HCT116 (cell line): ENCODE measurements around the gene BICDL2. TPM values are rescaled to one million over a fixed set of nuclear protein-coding genes. Genes with fewer than 3 reads are reported as not detected.

Source experiments
- ATAC-seq: fragments of 200-7000 bp; cut with Tn5 transposase; 2 replicates; pipeline ENCODE4 v1.9.1; 2020; ENCODE audit warnings: mild to moderate bottlenecking, moderate library complexity
- BruUV-seq: library from RNA; stranded (reverse); fragments of 400-500 nt; replicated peaks from 2 replicates; lab custom pipeline; 2021; lab: Mats Ljungman, UMichigan
- CTCF ChIA-PET: fragments of 300-600 bp; sonication (Branson Sonifier 250); formaldehyde crosslinking; loops from one replicate; lab custom pipeline; 2021; ENCODE audit warnings: antibody characterized with exemption; lab: Charles Lee
- POLR2A ChIA-PET: fragments of 300-600, 350-600 bp; sonication (Branson Sonifier 250); formaldehyde crosslinking; loops from one replicate; lab custom pipeline; 2021; ENCODE audit warnings: antibody characterized with exemption; lab: Charles Lee
- RAD21 ChIA-PET, 2 experiments: fragments of 300-600 bp; sonication (Branson Sonifier 250); formaldehyde crosslinking; loops; one replicate each; lab custom pipeline; 2023; ENCODE audit warnings: low total read pairs in 2 of 2; ENCODE audit not compliant: uncharacterized antibody in 2 of 2, unreplicated experiment in 2 of 2, low non-redundant PET in 1 of 2; lab: Charles Lee
- DNase-seq: peaks from one replicate; pipeline ENCODE4 v3.0.0-alpha.2; 2010; ENCODE audit warnings: low read depth, low spot score
- H2AFZ ChIP-seq: fragments of 200-600 bp; shearing (Covaris generic), sonication (generic); 2 replicates; pipeline ENCODE4 v1.6.1; 2017; ENCODE audit warnings: low read depth, mixed run types, mixed read lengths, antibody characterized with exemption, low read length; ENCODE audit not compliant: poor library complexity, severe bottlenecking
- H3K27ac ChIP-seq: 2 replicates; pipeline ENCODE4 v1.5.1; 2012; ENCODE audit warnings: low read depth, low read length
- H3K27me3 ChIP-seq: fragments of 200-600 bp; sonication (generic); 2 replicates; pipeline ENCODE4 v1.6.1; 2016; ENCODE audit warnings: mixed run types, low read length, mixed read lengths; ENCODE audit not compliant: insufficient read depth
- H3K36me3 ChIP-seq, 2 experiments: fragments of 200-500 bp in 1 of 2; fragments of 200-600 bp in 1 of 2; sonication (Bioruptor generic) in 1 of 2; sonication (generic) in 1 of 2; 2 replicates each; pipeline versions ENCODE4 v1.5.1 to v1.6.1; 2014 to 2016; ENCODE audit warnings: low read length in 2 of 2, inconsistent platforms in 1 of 2, mixed read lengths in 1 of 2, mixed run types in 1 of 2; ENCODE audit not compliant: insufficient read depth in 2 of 2, control insufficient read depth in 1 of 2
- H3K4me1 ChIP-seq, 2 experiments: fragments of 200-600 bp in 1 of 2; sonication (generic) in 1 of 2; 2 replicates each; pipeline versions ENCODE4 v1.5.1 to v1.6.1; 2012 to 2017; ENCODE audit warnings: low read length in 2 of 2, inconsistent platforms in 1 of 2, mild to moderate bottlenecking in 1 of 2, mixed read lengths in 1 of 2, mixed run types in 1 of 2, moderate library complexity in 1 of 2; ENCODE audit not compliant: insufficient read depth in 2 of 2, control insufficient read depth in 1 of 2
- H3K4me2 ChIP-seq: fragments of 200-600 bp; sonication (generic); 2 replicates; pipeline ENCODE4 v1.6.1; 2017; ENCODE audit warnings: mixed run types, low read length, mixed read lengths
- H3K4me3 ChIP-seq, 2 experiments: fragments of 200-600 bp in 1 of 2; sonication (generic) in 1 of 2; replicated peaks in 1 of 2; 2 replicates each; pipeline ENCODE4 v1.5.1; 2011 to 2016; ENCODE audit warnings: low read length in 2 of 2, control low read depth in 1 of 2, low read depth in 1 of 2, mild to moderate bottlenecking in 1 of 2, mixed read lengths in 1 of 2, mixed run types in 1 of 2
- H3K79me2 ChIP-seq: fragments of 200-600 bp; sonication (generic); 2 replicates; pipeline ENCODE4 v1.6.1; 2017; ENCODE audit warnings: mild to moderate bottlenecking, mixed run types, low read length, moderate library complexity, mixed read lengths; ENCODE audit not compliant: insufficient read depth
- H3K9ac ChIP-seq: fragments of 200-600 bp; sonication (generic); 2 replicates; pipeline ENCODE4 v1.6.1; 2016; ENCODE audit warnings: low read length, mixed read lengths
- H3K9me2 ChIP-seq: fragments of 200-600 bp; sonication (generic), shearing (Covaris generic); 2 replicates; pipeline ENCODE4 v1.6.1; 2017; ENCODE audit warnings: mixed run types, mild to moderate bottlenecking, moderate library complexity; ENCODE audit not compliant: insufficient read depth
- H3K9me3 ChIP-seq, 2 experiments: fragments of 200-500 bp in 1 of 2; fragments of 200-600 bp in 1 of 2; sonication (Bioruptor generic) in 1 of 2; sonication (generic) in 1 of 2; 2 replicates each; pipeline ENCODE4 v1.6.1; 2014 to 2017; ENCODE audit warnings: low read length in 2 of 2, mixed read lengths in 2 of 2, inconsistent platforms in 1 of 2, low read depth in 1 of 2, mild to moderate bottlenecking in 1 of 2, mixed run types in 1 of 2, moderate library complexity in 1 of 2; ENCODE audit not compliant: control insufficient read depth in 1 of 2, insufficient read depth in 1 of 2
- H4K20me1 ChIP-seq: fragments of 200-600 bp; sonication (generic), shearing (Covaris generic); 2 replicates; pipeline ENCODE4 v1.6.1; 2017; ENCODE audit warnings: mixed run types, mild to moderate bottlenecking, moderate library complexity; ENCODE audit not compliant: insufficient read depth
- CBX3 ChIP-seq: IDR thresholded peaks from 2 replicates; pipeline ENCODE4 v1.6.1; 2012; ENCODE audit warnings: low read depth
- EGR1 ChIP-seq: IDR thresholded peaks from 2 replicates; pipeline ENCODE4 v1.6.1; 2012; ENCODE audit warnings: low read depth
- ELF1 ChIP-seq: IDR thresholded peaks from 2 replicates; pipeline ENCODE4 v1.6.1; 2012; ENCODE audit warnings: low read depth, borderline replicate concordance
- EZH2 ChIP-seq: fragments of 200-600 bp; sonication (generic); IDR thresholded peaks from 2 replicates; pipeline ENCODE4 v1.6.1; 2017; ENCODE audit warnings: antibody characterized with exemption, mixed run types
- FOSL1 ChIP-seq: IDR thresholded peaks from 2 replicates; pipeline ENCODE4 v1.6.1; 2012; ENCODE audit warnings: low read depth
- POLR2A ChIP-seq: IDR thresholded peaks from 2 replicates; pipeline ENCODE4 v1.7.0; 2011; ENCODE audit warnings: borderline replicate concordance; ENCODE audit not compliant: insufficient read depth, insufficient read length; ENCODE audit errors: extremely low read depth
- POLR2AphosphoS5 ChIP-seq: IDR thresholded peaks from 2 replicates; pipeline ENCODE4 v1.6.1; 2011; ENCODE audit warnings: mild to moderate bottlenecking, low read depth, low read length, moderate library complexity
- RAD21 ChIP-seq: IDR thresholded peaks from 2 replicates; pipeline ENCODE4 v1.6.1; 2012; ENCODE audit warnings: low read depth, mild to moderate bottlenecking
- SP1 ChIP-seq: IDR thresholded peaks from 2 replicates; pipeline ENCODE4 v1.6.1; 2012; ENCODE audit warnings: low read depth
- YY1 ChIP-seq: IDR thresholded peaks from 2 replicates; pipeline ENCODE4 v1.6.1; 2011; ENCODE audit warnings: low read length, low read depth, moderate library complexity, mild to moderate bottlenecking; ENCODE audit not compliant: insufficient replicate concordance; ENCODE audit errors: extremely low read depth
- ZFX ChIP-seq: fragments of 450-650 bp; IDR thresholded peaks from 2 replicates; pipeline ENCODE4 v1.6.1; 2017
- ZNF274 ChIP-seq: fragments of 200-500 bp; sonication (Bioruptor generic); IDR thresholded peaks from 2 replicates; pipeline ENCODE4 v1.6.1; 2014; ENCODE audit warnings: mild to moderate bottlenecking, low read depth, low read length, inconsistent platforms
- intact Hi-C: fragments of 100-400 bp; cut with micrococcal nuclease; formaldehyde crosslinking; loops from 2 replicates; pipeline ENCODE4 v1.10.0; 2022
- total RNA-seq: library from RNA; stranded (reverse); gene quantifications from one replicate; pipeline ENCODE4 v1.2.1, GENCODE V29; 2021; ENCODE audit not compliant: unreplicated experiment
- TF ChIP-seq, protein P1 (sequence below), 3 experiments: fragments of 200-600 bp in 1 of 3; sonication (generic) in 1 of 3; IDR thresholded peaks in 2 of 3; conservative IDR thresholded peaks in 1 of 3; 2 replicates each; pipeline ENCODE4 v1.5.1; 2012 to 2017; ENCODE audit warnings: low read depth in 2 of 3, low read length in 2 of 3, antibody characterized with exemption in 1 of 3, borderline replicate concordance in 1 of 3, control low read depth in 1 of 3, mild to moderate bottlenecking in 1 of 3, mixed read lengths in 1 of 3, mixed run types in 1 of 3, moderate library complexity in 1 of 3; ENCODE audit not compliant: insufficient read depth in 1 of 3
- TF ChIP-seq, protein P2 (sequence below): IDR thresholded peaks from 2 replicates; pipeline ENCODE4 v1.6.1; 2011; ENCODE audit warnings: mild to moderate bottlenecking, low read length, moderate library complexity; ENCODE audit not compliant: insufficient replicate concordance; ENCODE audit errors: extremely low read depth
- TF ChIP-seq, protein P3 (sequence below): IDR thresholded peaks from 2 replicates; pipeline ENCODE4 v1.6.1; 2012; ENCODE audit warnings: low read depth

Gene BICDL2
- total RNA-seq, 1 experiment from 2014 or later, result 21.3 TPM

DNA sequence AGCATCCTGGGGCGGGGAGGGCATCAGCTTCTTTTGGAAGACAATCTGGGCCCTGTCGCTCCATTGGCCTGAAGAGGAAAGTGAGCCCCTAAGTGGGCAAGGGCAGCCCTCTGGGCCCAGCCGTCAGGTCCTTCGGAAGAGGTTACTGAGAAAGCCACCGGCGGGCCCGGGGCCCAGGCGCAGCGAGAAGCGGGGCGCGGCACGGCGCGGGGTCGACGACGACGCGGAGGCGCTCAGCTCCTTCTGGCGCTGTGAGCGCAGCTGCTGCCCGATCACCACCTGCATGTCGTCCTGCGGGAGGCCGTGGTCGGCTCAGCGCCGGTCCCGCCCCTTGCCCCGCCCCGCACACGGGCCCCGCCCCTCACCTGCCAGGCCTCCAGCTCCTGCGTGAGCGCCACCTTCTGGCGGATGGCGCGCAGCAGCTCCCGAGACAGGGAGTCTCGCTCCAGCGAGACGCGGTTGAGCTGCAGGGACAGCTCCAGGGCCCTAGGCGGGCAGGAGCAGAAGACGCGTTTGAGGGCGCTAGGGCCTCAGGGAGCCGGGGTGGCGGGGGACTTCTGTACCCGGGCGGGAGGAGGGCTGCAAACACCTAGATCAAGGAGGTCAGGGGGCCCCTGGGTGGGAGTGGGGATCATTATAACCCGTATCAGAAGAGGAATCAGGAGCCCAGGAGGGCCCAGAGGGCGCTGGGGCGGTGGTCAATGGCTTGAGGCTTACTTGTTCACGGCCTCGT is 8.6 kb downstream of the BICDL2 start:
- no peaks in the 10 kb centered on the region for H3K9me2 ChIP-seq
- peak overlapping the region; percentile 68 for H3K27ac ChIP-seq
- H2AFZ ChIP-seq, result no peak overlapping the region
- ChIA-PET CTCF (interaction anchor here (0.6 to 2.0 kb wide), 22 partner anchors 8 to 144 kb away, joined by 3 to 29 read pairs (median 6); partner anchors contain the start of genes KREMEN2 and TNFRSF12A), POLR2A (interaction anchor here (0.6 to 1.9 kb wide), 8 partner anchors 11 to 1225 kb away, joined by 3 to 16 read pairs (median 4); no protein-coding TSS in a partner anchor), RAD21 (interaction anchor here (0.7 to 1.0 kb wide), 4 partner anchors 24 to 122 kb away, joined by 3 to 8 read pairs (median 6); no protein-coding TSS in a partner anchor)
- H3K9me3 ChIP-seq, result no peaks in the 10 kb centered on the region
- no peaks in the 10 kb centered on the region for H4K20me1 ChIP-seq
- peak overlapping the region; percentile 47 for H3K9ac ChIP-seq
- peaks cover 8 to 18% of the 10 kb centered on the region in 2 experiments; a peak in 2 of 4 replicates for H3K36me3 ChIP-seq
- H3K4me3 ChIP-seq, result peak overlapping the region in 1 of 2 experiments; percentile 33; a peak in 1 of 4 replicates
- peak; percentile 46 for ATAC-seq
- intact Hi-C loops, result no loop called here
- DNase-seq, result peak; percentile 62
- H3K4me2 ChIP-seq, result peak overlapping the region; percentile 71
- no peaks in the 10 kb centered on the region for H3K27me3 ChIP-seq
- TF ChIP-seq ZFX (peak; percentile 23; the same call in 1 of the 2 replicates), EGR1 (no peak), ELF1 (no peak), EZH2 (no peak), POLR2AphosphoS5 (peak; percentile 75), FOSL1 (no peak), ZNF274 (no peak), SP1 (no peak), POLR2A (peak; percentile 38), CBX3 (no peak), YY1 (peak; percentile 18), RAD21 (no peak)
- TF ChIP-seq, protein P1, sequence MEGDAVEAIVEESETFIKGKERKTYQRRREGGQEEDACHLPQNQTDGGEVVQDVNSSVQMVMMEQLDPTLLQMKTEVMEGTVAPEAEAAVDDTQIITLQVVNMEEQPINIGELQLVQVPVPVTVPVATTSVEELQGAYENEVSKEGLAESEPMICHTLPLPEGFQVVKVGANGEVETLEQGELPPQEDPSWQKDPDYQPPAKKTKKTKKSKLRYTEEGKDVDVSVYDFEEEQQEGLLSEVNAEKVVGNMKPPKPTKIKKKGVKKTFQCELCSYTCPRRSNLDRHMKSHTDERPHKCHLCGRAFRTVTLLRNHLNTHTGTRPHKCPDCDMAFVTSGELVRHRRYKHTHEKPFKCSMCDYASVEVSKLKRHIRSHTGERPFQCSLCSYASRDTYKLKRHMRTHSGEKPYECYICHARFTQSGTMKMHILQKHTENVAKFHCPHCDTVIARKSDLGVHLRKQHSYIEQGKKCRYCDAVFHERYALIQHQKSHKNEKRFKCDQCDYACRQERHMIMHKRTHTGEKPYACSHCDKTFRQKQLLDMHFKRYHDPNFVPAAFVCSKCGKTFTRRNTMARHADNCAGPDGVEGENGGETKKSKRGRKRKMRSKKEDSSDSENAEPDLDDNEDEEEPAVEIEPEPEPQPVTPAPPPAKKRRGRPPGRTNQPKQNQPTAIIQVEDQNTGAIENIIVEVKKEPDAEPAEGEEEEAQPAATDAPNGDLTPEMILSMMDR (IDR thresholded peaks at IDR 0.05 in 2 of 3, conservative IDR thresholded peaks at IDR 0.05 in 1 of 3; ENCODE audit: borderline replicate concordance in 1 of 3, insufficient read depth in 1 of 3, low read depth in 2 of 3, low read length in 2 of 3), result peak in 2 of 3 experiments; percentile 64 to 86; a peak in 4 of 6 replicates
- TF ChIP-seq, protein P2, sequence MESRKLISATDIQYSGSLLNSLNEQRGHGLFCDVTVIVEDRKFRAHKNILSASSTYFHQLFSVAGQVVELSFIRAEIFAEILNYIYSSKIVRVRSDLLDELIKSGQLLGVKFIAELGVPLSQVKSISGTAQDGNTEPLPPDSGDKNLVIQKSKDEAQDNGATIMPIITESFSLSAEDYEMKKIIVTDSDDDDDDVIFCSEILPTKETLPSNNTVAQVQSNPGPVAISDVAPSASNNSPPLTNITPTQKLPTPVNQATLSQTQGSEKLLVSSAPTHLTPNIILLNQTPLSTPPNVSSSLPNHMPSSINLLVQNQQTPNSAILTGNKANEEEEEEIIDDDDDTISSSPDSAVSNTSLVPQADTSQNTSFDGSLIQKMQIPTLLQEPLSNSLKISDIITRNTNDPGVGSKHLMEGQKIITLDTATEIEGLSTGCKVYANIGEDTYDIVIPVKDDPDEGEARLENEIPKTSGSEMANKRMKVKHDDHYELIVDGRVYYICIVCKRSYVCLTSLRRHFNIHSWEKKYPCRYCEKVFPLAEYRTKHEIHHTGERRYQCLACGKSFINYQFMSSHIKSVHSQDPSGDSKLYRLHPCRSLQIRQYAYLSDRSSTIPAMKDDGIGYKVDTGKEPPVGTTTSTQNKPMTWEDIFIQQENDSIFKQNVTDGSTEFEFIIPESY, result no peak
- TF ChIP-seq, protein P3, sequence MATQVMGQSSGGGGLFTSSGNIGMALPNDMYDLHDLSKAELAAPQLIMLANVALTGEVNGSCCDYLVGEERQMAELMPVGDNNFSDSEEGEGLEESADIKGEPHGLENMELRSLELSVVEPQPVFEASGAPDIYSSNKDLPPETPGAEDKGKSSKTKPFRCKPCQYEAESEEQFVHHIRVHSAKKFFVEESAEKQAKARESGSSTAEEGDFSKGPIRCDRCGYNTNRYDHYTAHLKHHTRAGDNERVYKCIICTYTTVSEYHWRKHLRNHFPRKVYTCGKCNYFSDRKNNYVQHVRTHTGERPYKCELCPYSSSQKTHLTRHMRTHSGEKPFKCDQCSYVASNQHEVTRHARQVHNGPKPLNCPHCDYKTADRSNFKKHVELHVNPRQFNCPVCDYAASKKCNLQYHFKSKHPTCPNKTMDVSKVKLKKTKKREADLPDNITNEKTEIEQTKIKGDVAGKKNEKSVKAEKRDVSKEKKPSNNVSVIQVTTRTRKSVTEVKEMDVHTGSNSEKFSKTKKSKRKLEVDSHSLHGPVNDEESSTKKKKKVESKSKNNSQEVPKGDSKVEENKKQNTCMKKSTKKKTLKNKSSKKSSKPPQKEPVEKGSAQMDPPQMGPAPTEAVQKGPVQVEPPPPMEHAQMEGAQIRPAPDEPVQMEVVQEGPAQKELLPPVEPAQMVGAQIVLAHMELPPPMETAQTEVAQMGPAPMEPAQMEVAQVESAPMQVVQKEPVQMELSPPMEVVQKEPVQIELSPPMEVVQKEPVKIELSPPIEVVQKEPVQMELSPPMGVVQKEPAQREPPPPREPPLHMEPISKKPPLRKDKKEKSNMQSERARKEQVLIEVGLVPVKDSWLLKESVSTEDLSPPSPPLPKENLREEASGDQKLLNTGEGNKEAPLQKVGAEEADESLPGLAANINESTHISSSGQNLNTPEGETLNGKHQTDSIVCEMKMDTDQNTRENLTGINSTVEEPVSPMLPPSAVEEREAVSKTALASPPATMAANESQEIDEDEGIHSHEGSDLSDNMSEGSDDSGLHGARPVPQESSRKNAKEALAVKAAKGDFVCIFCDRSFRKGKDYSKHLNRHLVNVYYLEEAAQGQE, result no peak
- peaks cover 5 to 50% of the 10 kb centered on the region in 2 experiments for H3K4me1 ChIP-seq
- peaks cover 10% of the 10 kb centered on the region; the same call in 1 of the 2 replicates for H3K79me2 ChIP-seq
- no TSS peak for BruUV-seq
